ENCODE measurements around the gene SPDYE6.
"Not testable (repeated sequence)": the region's sequence is repeated elsewhere in the genome, so short reads cannot be mapped to it uniquely, and the experiment has no call there.

SPDYE6 gene

GRCh38 chr7:102363549-102364393, 7.5 kb upstream of the SPDYE6 start:
- peak; percentile 94 for DNase-seq

- DNase-seq, result not testable (repeated sequence)
These were observed 9.3 kb downstream of the SPDYE6 start for GRCh38 chr7:102346983-102347382.

DNA sequence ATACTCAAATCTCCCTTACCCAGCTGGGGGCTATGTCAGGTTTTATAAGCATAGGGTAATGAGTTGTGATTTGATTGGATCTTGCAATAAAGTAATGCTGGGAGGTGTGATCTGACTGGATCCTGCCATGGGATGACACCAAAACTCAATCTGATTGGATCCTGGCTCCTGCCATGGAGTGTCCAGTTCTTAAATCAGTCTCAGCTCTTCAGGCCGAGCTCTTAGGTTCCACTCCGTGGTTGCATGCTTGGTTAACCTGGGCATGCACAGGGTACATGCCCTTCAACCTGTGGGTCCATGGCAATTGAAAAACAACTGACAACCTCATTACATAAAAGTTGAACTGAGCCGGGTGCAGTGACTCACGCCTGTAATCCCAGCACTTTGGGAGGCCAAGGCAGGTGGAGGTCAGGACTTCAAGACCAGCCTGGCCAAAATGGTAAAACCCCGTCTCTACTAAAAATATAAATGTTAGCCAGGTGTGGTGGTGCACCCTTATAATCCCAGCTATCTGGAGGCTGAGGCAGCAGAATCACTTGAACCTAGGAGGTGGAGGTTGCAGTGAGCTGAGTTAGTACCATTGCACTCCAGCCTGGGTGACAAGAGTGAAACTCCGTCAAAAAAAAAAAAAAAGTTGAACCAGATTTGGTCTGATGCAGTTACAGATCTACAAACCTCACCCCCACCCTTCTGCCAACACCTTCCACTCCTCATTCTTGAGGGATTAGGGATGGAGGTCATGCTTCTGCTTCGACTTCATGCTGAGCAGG, 15.5 kb downstream of the SPDYE6 start:
- DNase-seq, result not testable (repeated sequence)

DNA sequence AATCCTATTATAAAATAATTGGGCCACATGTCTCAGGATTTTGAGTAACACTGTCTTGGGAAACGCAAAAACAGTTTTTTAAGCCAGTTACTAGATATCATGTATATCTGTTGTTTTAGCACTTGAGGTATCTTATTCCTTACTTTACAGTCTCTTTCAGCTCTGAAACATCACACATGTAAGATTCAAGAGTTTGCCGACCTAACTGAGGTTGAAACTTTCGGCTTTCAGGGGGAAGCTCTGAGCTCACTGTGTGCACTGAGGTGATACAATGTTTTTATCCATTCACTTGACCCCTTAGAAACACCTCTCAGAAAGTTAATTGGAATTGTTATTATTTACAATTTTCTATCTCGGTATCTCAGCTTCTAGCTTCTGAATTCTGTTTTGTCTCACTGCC, 18.8 kb downstream of the SPDYE6 start:
- DNase-seq, result not testable (repeated sequence)

GRCh38 chr7:102337002-102337401, 19.2 kb downstream of the SPDYE6 start:
- not testable (repeated sequence) for DNase-seq

- not testable (repeated sequence) for DNase-seq
These were observed 20.7 kb downstream of the SPDYE6 start for GRCh38 chr7:102335574-102335973.

- DNase-seq, result not testable (repeated sequence)
These were observed 25.4 kb downstream of the SPDYE6 start for GRCh38 chr7:102330666-102331460.

DNA sequence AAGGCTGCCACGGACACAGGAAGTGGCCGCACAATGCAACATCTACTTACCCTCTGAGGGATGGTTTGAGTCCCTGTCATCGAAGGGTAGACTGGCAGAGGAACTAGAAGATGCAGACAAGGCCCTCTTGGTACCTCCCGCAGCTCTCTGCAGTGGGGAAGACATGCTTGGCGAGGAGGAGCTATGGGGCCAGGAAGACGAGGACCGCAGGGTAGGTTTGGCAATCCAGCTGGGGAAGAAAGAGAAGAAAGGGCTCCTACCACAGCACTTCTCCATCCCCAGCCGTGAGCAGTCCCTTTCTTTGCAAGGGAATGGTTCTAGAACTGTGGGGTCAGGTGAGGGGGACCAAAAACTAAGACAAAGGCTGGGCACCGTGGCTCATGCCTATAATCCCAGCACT, 26.9 kb downstream of the SPDYE6 start:
- DNase-seq, result not testable (repeated sequence)

DNA sequence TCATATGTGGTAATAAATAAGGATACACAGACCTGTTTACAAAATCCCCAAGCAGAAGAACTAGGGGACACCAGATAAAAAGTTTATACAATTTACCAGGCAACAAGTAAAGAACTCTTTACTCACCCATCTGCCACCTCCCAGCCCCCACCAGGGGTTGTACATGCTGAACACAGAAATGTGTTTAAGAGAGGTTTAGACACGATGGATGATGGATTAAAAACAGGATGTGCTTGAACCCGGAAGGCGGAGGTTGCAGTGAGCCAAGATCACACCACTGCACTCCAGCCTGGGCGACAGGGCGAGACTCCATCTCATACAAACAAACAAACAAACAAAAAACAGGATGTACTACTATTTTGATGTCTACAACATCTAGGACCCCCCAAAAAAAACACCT, 27.4 kb downstream of the SPDYE6 start:
- DNase-seq, result not testable (repeated sequence)

DNA sequence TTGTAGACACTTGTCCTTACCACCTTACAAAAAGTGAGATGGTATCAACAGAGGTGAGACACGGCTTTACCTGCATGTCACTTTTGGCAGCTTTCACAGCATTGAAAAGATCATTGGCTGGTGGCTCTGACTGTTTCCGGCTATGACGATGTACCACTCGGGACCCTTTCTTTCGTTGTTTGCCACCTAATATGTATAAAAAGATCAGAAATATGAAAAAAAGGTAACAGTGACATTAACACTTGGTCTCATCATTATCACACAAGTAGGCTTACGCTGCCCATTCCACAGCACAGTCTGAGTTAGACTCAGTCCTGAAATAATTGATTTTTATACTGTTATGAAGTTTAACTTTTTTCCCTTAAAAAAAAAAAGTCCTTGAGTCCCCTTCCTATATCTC, 29.1 kb downstream of the SPDYE6 start:
- DNase-seq, result not testable (repeated sequence)

GRCh38 chr7:102326157-102326889, 29.9 kb downstream of the SPDYE6 start:
- no peak for DNase-seq

DNA sequence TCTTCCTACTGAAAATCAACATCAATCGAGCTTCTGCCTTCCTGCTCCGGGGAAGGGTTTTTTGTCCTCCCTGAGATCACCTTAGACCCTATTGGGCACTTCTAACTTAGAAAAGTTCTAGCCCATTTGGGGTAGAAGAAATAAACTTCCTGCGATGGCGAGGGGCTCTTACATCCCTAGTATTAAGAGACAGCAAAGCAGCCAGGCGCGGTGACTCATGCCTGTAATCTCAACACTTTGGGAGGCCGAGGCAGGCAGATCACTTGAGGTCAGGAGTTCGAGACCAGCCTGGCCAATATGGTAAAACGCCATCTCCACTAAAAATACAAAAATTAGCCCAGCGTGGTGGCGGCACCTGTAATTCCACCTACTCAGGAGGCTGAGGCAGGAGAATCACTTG, 31.1 kb downstream of the SPDYE6 start:
- DNase-seq, result not testable (repeated sequence)

GRCh38 chr7:102323914-102324195, 32.4 kb downstream of the SPDYE6 start:
- no peak for DNase-seq

DNA sequence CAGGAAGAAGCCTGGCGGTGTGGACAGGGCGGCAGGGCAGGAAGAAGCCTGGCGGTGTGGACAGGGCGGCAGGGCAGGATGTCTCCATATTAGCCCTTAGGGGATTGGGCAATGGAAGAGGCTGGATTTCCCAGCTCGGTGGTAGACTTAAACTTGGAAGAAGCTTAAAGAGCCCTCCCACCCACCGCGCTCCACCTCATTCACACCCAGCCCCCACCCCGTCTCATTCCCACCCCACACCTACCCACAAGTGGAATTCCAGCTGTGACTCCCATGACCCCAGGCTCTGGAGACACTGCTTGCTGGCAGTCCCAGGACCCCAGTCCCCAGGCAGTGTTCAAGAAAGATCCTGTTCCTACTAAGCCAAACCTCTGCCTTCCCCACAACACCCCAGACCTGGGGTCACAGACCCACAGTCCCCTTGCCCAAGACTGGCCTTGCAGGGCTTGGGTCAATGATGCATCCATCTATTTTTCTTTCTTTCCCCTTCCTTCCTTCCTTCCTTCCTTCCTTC, 34.0 kb downstream of the SPDYE6 start:
- no peak for DNase-seq

- DNase-seq, result no peak
These were observed 34.7 kb downstream of the SPDYE6 start for GRCh38 chr7:102321351-102322201.

- no peak for DNase-seq
These were observed 35.5 kb downstream of the SPDYE6 start for GRCh38 chr7:102320601-102321350.

GRCh38 chr7:102320181-102320580, 36.1 kb downstream of the SPDYE6 start:
- no peak for DNase-seq

DNA sequence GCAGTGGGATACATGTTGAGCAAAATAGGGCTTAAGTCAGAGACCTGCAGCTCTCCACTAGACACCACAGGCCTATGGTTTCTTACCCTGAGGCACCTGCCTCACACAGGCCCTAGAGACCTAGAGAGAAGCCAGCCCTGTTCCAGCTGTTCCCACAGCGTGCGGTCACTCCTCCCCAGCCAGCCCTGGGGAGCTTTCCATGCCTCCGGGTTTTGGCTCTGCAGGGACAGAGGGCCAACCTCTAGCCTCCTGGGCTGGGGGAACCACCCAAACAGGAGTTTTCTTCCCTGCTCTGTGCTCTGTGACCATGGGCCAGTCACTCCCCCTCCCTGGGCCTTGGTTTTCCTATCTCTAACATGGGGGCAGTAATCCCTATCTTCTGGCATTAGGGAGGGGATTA, 36.6 kb downstream of the SPDYE6 start:
- DNase-seq, result no peak

GRCh38 chr7:102318482-102318971, 37.7 kb downstream of the SPDYE6 start:
- no peak for DNase-seq

Measured in activated naive CD4-positive, alpha-beta T cell treated with Interleukin-2 at 50 U/mL for 16 hours (primary cell).